BJ (cell line): ENCODE measurements around the gene AHNAK2. TPM values are rescaled to one million over a fixed set of nuclear protein-coding genes. Genes with fewer than 3 reads are reported as not detected.

Experiments used
- CTCF ChIA-PET: fragments of 350-600 bp; formaldehyde crosslinking; extraction: SDS; loops from one replicate; lab custom pipeline; 2021; ENCODE audit warnings: antibody characterized with exemption, inconsistent platforms; lab: Yijun Ruan, JAX
- POLR2A ChIA-PET: fragments of 300-600 bp; sonication (Branson Sonifier 250); formaldehyde crosslinking; extraction: SDS; loops from one replicate; lab custom pipeline; 2021; ENCODE audit warnings: antibody characterized with exemption; lab: Charles Lee
- DNase-seq: peaks from one replicate; pipeline ENCODE4 v3.0.0-alpha.2; 2011; ENCODE audit warnings: low read depth
- H3K27me3 ChIP-seq: 2 replicates; pipeline ENCODE4 v1.6.0; 2011; ENCODE audit warnings: low read length; ENCODE audit not compliant: control insufficient read depth, insufficient read depth
- H3K36me3 ChIP-seq: 2 replicates; pipeline ENCODE4 v1.5.1; 2011; ENCODE audit warnings: low read length; ENCODE audit not compliant: control insufficient read depth, insufficient read depth
- H3K4me3 ChIP-seq: 2 replicates; pipeline ENCODE4 v1.5.1; 2011; ENCODE audit warnings: low read depth, mild to moderate bottlenecking, control low read depth, low read length
- CTCF ChIP-seq: IDR thresholded peaks from 2 replicates; pipeline ENCODE4 v1.5.1; 2011; ENCODE audit warnings: low read depth, mild to moderate bottlenecking, control low read depth, inconsistent platforms, low read length, moderate library complexity; ENCODE audit not compliant: insufficient read depth
- polyA plus RNA-seq: library from polyadenylated mRNA; depleted of rRNA; stranded (reverse); fragments of >200 nt; gene quantifications from 2 replicates; pipeline ENCODE4 v1.2.3, GENCODE V29; 2011

AHNAK2 gene
- polyA plus RNA-seq, 1 experiment = 6.5 TPM

- no peak for DNase-seq
- POLR2A ChIA-PET = no interaction called here
- CTCF ChIA-PET = interaction anchor here (1.1 to 2.5 kb wide), 3 partner anchors 10 to 82 kb away, joined by 3 to 14 read pairs (median 4); no protein-coding TSS in a partner anchor
- TF ChIP-seq CTCF = no peak
- Histone ChIP-seq H3K36me3 (no peaks in the 10 kb centered on the region), H3K27me3 (no peaks in the 10 kb centered on the region), H3K4me3 (no peak overlapping the region)
These were observed 13.6 kb downstream of the AHNAK2 start for GRCh38 chr14:104964546-104964945.

- POLR2A ChIA-PET = no interaction called here
- Histone ChIP-seq H3K4me3 (no peak overlapping the region), H3K36me3 (peaks cover 5% of the 10 kb centered on the region; the same call in 1 of the 2 replicates), H3K27me3 (no peaks in the 10 kb centered on the region)
- CTCF ChIA-PET = interaction anchor here (0.6 kb wide), 1 partner anchor 137 kb away, joined by 3 read pairs; no protein-coding TSS in a partner anchor
- no peak for DNase-seq
- TF ChIP-seq CTCF = no peak
These were observed 20.7 kb downstream of the AHNAK2 start for GRCh38 chr14:104957146-104958113.

- POLR2A ChIA-PET = no interaction called here
- CTCF ChIA-PET = interaction anchor here (0.9 to 1.2 kb wide), 2 partner anchors 18 kb away, joined by 3 to 4 read pairs; no protein-coding TSS in a partner anchor
These were observed 21.8 kb downstream of the AHNAK2 start for GRCh38 chr14:104956290-104956890.

GRCh38 chr14:104955396-104955770 is 22.8 kb downstream of the AHNAK2 start:
- no peaks in the 10 kb centered on the region for H3K27me3 ChIP-seq
- H3K4me3 ChIP-seq = no peak overlapping the region
- TF ChIP-seq CTCF = no peak
- no peak for DNase-seq
- peaks cover 5% of the 10 kb centered on the region; the same call in 1 of the 2 replicates for H3K36me3 ChIP-seq
- ChIA-PET POLR2A (no interaction called here), CTCF (interaction anchor here (0.9 to 1.2 kb wide), 2 partner anchors 17 to 19 kb away, joined by 3 to 4 read pairs; no protein-coding TSS in a partner anchor)

More at GRCh38 chr14:104956290-104956890, 21.8 kb downstream of the AHNAK2 start:
- no peak for DNase-seq
- H3K36me3 ChIP-seq = peaks cover 5% of the 10 kb centered on the region; the same call in 1 of the 2 replicates
- H3K4me3 ChIP-seq = no peak overlapping the region
- no peak for TF ChIP-seq CTCF
- no peaks in the 10 kb centered on the region for H3K27me3 ChIP-seq
